Left colon (tissue), 2 donors: Measurements from ENCODE around the gene TMCO4. TPM values are rescaled to one million over a fixed set of nuclear protein-coding genes. Genes with fewer than 3 reads are reported as not detected.

Source experiments
- ATAC-seq: fragments of 200-7000 bp; cut with Tn5 transposase; one replicate; pipeline ENCODE4 v1.9.1; 2020; ENCODE audit warnings: mild to moderate bottlenecking, moderate library complexity
- DNase-seq, 2 donors: peaks; one replicate each; pipeline ENCODE4 v3.0.0-alpha.2; 2020
- intact Hi-C, 2 donors: fragments of 100-400 bp; cut with DNase I in 1 of 2; cut with micrococcal nuclease in 1 of 2; formaldehyde crosslinking; loops; one replicate each; pipeline versions ENCODE4 v1.11.2 to v1.14.0; 2022; cut with DNase I, micrococcal nuclease
- total RNA-seq, 2 donors: library from RNA; stranded (reverse); fragmentation: NEBNext Ultra II Directional; extraction: Animal tissue kit (Norgen Biotek cat#: 25700); gene quantifications; one replicate each; pipeline ENCODE4 v1.2.1, GENCODE V29; 2021
- donor health status: DM: no; HTN: no; CAD: no.
- donor health status: DM: yes; HTN: yes; CAD: no.

TMCO4 gene
- total RNA-seq, 2 donors from 2014 or later: 28.9 to 31.1 TPM

DNA sequence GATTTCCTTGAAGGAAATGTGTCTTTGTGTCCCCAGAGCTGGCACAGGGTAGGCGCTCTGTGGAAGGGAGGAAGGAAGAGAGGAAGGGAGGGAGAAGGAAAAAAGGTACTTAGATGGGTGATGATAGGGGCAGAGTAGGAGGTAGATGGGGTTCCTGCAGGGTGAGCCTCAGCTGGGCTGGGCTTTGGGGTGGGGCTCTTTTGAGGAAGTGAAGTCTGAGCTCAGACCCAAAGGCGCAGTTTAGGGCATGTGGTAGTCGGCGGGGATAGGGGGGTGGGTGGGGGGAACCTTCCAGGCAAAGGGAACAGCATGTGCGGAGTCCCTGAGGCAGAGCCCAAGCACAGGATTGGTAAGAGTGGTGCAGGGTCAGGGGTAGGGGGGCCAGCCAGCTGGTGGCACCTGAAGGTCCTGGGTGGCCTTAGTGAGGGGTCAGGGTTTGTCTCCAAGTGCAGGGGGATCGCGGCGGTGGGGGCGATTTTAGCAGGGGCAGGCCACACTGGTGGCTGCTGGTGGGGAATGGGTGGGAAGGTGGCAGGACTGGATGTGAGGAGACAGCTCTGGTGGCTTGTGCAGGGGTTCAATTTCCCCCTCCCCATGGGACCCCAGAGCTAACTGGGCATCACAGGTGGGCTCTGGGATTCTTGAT lies 143.5 kb downstream of the TMCO4 start:
- intact Hi-C loops: no loop called here
- DNase-seq: no peak
- no peak for ATAC-seq

DNA sequence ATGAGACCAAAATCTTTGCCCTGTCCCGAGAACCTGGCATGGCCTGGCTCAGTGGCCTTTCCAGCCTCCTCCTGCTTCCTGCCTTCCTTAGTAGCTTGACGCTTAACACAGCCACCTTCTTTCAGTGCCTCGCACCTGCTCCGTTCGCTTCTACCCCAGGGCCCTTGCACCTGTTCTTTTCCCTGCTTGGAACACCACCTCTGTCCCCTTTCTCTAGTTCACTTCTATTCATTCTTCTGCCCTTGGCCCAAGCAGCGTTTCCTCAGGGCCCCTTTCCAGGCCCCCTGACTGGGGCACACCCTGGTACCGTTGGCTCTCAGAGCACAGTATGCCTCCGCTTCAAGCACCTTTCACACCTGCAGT lies 144.0 kb downstream of the TMCO4 start:
- intact Hi-C loops: no loop called here
- DNase-seq: no peak
- no peak for ATAC-seq

DNA sequence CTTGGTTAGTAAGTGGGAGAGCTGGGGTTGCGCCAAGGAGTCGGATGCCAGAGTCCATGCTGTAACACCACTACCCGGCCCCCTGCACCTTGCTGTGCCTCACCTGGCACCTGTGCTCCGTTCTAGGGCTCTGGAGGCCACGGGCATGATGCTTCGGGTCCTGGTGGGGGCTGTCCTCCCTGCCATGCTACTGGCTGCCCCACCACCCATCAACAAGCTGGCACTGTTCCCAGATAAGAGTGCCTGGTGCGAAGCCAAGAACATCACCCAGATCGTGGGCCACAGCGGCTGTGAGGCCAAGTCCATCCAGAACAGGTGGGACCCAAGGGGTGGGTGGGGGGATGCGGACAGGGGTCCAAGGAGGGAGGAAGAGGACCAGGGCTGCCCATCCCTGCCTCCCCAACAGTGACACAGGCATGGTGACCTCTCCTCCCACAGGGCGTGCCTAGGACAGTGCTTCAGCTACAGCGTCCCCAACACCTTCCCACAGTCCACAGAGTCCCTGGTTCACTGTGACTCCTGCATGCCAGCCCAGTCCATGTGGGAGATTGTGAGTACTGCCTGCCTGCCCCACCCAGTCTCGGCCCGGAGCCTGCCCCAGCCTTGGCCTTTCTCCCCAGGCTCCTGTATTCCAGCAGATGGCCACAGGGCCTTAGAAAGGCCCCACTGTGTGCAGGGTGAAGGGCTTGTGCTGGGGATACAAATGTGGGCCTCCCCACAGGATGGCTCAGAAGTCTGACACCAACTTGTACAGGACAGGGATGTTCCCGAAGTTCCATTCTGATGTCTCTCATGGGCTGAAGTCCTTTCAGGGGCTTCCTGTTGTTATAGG lies 144.6 kb downstream of the TMCO4 start:
- no peak for DNase-seq
- intact Hi-C loops: loop anchor here (5.0 kb wide), 2 partner anchors 308 to 313 kb away; no protein-coding TSS in a partner anchor
- no peak for ATAC-seq

DNA sequence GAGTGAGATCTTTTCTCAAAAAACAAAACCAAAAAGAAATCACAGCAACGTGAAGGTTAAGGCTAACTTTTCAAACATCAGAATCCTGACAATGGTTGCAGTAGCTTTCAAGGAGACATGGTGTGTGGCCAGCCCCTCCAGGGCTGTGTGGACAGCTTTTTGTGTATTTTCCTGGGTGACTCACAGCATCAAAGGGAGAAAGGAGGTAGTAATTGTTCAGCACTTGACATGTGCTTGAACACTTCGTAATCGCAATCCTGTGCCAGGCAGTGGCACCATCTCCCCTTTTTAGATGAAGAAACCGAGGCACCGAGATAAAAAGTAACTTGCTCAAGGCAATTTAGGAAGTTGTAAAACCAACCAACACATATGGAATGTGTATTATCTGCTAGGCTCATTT lies 145.3 kb downstream of the TMCO4 start:
- intact Hi-C loops: loop anchor here (5.0 kb wide), 2 partner anchors 307 to 312 kb away; no protein-coding TSS in a partner anchor
- ATAC-seq: no peak
- DNase-seq: no peak

DNA sequence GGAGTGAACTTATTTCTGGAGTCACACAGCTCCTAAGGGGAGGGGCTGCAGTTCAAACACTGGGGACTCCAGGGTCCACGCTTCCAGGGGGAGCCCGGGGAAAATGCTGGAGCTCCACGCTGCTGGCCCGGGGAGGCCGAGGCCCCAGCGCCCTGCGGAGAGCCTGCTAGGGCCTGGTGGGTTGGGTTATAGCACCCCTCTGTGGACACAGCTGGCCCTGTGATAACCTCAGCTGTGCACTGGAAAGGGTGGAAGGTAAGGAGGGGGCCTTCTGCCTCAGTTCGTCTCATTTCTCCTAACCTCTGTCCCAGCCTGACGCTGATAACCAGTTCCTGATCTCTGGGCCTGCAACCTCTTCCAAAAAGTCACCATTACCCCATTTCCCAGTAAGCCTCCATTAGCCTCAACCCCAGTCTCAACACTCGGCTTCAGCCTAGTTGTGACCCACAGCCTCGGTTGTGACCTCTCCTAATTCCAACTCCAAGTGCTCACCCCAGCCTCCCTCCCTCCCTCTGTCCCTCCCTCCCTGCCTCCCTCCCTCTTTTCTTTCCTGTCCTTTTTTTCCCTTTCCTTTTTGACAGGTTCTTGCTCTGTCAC lies 148.5 kb downstream of the TMCO4 start:
- ATAC-seq: no peak
- peak in 1 of 2 donors; percentile 55 for DNase-seq
- intact Hi-C loops: loop anchor here (5.0 kb wide), 2 partner anchors 304 to 309 kb away; no protein-coding TSS in a partner anchor

DNA sequence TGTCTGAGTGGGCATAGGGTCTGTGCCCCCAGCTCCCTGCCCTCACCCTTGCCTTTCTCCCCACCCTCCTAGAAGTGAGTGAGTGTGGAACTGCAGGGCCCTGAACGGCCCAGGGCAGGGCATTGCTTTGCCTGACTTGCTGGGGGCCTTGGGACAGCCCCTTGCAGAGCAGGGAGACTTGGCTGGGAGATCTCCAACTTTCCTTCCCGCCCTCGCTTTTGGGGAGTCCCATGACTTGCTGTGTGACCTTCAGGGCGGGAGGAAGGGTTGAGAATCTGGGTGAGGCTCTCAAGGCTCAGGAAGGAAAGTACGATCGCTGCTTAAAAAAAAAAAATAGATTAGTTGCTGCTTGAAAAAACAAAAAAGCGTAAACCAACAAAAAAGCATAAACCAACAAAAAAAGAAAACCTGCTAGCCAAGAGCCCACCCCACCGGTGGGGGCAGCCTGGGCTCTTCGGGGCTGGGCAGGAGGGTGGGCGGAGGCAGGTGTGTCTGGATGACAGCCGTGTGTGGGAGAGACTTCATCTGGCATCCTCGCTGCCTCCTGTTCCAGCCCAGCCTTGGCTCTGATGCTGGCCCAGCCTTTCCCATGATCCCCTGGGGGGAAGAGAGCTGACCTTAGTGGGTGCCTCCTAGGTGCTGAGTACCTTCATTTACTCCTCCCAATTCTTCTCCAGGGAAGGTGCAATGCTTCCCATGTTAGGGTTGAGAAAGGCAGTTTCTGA lies 149.1 kb downstream of the TMCO4 start:
- intact Hi-C loops: loop anchor here (5.0 kb wide), 2 partner anchors 303 to 308 kb away; no protein-coding TSS in a partner anchor
- no peak for ATAC-seq
- no peak for DNase-seq

DNA sequence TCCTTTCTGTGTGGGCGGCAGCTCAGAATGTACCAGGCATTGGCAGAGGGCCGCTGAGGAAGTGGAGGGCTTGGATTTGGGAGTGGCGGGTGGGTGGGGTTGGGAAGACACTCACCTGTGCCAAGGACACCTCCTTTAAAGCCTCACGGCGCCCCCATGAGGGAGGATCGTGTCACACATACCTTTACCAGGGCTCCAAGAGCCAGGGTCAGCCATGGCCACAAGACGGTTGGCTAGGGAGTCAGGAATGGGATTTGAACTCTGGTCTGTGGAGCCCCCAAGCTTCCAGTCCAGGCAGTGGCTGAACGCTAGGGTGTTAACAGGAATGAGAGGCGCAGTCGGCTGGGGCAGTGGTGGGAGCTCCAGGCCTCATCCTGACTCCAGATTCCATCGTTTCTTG lies 151.0 kb downstream of the TMCO4 start:
- DNase-seq (peak; percentile 85 to 91), ATAC-seq (peak; percentile 37)
- intact Hi-C loops: loop anchor here in 1 of 2 donors (5.0 kb wide), 1 partner anchor 166 kb away; no protein-coding TSS in a partner anchor

DNA sequence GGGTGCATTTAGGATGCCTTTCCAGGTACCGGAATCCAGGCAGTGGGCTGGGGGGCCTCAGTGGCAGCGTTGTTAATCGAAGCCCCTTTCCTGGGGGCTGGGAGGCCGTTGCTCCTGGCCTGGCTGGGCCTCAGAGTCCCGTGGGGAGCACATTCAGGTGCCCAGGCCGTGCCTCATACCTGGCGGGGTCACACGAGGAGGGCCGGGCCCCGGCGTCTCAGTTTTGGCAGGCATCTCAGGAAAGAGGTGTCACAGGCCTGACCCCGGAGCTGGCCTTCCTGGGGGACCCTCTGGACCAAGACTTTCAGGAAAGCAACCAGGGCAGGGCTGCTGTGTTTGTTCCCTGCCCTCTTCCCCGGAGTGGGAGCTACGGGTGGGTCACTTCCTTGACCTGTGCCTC lies 151.5 kb downstream of the TMCO4 start:
- intact Hi-C loops: loop anchor here in 1 of 2 donors (5.0 kb wide), 1 partner anchor 166 kb away; no protein-coding TSS in a partner anchor
- ATAC-seq: no peak
- no peak for DNase-seq

DNA sequence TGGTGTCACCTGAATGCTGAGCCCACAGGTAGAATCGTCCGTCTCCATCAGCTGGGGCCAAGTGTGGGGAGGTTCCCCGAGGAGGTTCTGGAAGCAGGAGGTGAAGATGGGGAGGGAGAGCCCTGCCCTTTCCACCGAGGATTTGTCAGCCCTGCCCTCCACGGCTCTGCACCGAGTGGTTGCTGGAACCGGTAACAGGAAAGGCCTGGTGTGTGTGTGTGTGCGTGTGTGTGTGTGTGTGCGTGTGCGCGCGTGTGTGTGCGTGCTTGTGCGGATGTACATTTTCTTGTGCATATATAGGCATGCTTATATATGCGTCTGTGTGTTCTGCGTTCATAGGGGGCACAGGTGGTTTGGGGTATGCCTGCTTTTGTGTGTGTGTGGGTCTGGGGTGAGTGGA lies 152.1 kb downstream of the TMCO4 start:
- ATAC-seq: peak; percentile 15
- peak; percentile 67 to 76 for DNase-seq
- intact Hi-C loops: loop anchor here in 1 of 2 donors (5.0 kb wide), 1 partner anchor 165 kb away; no protein-coding TSS in a partner anchor

DNA sequence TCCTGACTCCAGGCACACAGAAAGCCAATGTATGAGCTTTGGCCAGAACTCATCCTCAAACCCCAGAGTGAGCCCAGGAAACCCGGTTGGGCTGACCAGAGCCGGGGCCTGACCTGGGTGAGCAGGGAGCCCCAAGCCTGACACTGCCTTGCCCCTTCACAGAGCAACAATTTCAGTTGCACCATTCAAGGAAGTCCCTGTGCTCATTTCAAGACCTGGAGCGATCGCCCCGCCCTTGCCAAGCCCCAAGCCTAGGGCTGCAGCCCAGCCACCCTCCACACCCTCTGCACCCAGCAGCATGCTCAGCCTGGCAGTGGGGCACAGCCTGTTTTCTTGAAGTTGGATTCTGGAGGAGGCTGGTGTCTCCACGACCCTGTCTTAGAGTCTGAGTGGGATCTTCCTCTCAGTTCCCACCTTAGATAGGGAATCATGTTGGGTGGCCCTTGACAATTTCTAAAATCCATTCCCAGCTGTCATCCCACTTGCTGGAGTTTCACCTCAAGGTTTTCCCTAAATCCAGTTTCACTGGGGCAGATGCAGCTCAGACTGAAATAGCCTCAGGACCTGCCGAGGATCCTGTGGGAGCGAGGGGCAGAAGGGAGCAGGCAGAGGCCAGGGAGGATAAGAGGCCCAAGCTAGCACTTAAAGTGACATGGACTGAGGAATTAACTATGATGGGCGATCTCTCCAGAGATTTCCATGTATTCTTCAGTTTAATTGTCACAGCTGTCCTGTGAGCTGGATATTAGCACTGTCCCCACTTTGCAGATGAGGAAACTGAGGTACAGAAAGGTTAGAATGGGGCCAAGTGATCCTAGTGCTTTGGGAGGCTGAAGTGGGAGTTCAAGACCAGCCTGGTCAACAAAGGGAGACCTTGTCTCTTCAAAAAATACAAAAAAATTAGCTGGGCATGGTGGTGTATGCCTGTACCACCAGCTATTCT lies 153.1 kb downstream of the TMCO4 start:
- DNase-seq (peak; percentile 91), ATAC-seq (peak; percentile 64)
- intact Hi-C loops: loop anchor here in 1 of 2 donors (5.0 kb wide), 1 partner anchor 164 kb away; no protein-coding TSS in a partner anchor

DNA sequence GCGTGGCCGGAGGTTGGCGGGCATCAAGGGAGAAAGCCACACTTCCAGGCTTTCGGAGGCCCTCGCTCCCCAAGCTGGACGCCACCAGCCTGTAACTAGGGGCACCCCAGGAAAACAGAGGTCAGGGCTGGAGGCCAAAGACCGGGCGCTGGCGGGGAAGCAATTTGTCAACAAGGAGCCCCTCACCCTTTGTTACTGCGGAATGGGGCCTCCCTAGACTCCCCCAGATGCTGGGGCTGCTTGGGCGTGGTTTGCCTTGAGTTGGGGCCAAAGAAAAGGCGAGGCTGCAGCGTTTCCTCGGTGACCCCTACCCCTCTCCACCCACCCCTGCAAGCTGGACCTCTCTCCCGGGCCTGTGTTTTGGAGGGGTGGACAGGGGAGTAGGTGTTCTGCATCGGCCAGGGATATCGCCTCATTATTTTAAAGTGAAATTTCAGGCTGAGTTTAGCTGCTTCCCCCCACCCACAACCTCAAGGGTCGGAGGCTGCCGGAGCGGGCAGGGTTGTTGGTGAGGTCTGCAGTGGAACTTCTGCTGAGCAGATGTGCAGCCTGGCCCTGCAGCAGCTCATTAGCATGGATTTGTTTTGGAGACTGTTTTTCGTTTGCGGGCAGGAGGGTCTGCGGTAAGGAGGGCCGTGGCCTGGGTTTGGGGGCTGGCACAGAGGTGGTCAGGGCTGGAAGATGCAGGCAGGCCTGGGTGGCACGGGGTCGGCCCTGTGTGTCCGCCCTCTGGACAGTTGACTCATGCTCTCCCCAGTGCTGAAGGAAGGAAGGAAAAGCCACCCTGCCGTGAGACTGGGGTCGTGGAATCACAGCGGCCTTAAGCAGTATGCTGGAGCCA lies 154.1 kb downstream of the TMCO4 start:
- intact Hi-C loops: loop anchor here in 1 of 2 donors (5.0 kb wide), 1 partner anchor 163 kb away; no protein-coding TSS in a partner anchor
- ATAC-seq (peak; percentile 12), DNase-seq (peak in 1 of 2 donors; percentile 52)

DNA sequence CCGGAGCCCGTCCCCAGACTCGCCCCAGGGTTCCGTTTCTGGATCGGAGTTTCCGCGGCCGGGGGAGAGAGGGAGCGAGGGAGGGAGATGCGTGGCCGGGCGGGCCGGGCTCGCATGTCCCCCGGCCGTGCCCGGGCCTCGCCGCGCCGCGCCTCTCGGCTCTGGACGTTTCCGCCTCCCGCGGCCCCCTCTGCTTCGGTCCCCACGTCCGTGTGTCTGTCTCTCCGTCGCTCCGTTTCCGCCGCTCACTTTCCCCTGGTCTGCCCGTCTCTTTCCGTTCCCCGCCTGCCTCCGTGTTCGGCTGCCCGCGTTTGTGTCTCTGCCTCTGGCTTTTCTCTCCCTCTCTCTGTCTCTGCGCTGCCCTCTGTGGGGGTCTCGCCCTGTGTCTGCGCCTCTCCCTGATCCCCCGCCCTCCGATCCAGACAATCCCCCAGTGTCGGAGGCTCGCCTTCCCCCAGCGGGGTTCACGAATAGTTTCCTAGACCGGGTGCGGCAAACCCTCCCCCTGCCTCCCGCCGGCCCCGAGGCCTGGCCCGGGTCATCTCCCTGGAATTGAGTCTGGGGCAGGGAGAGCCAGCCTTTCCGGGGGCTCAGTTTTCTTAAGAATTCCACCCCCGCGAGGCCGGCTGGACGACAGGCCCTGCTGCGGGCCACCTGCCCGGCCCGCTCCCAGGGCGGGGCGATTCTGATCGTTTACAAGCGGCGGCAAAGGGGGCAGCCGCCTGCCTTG lies 154.9 kb downstream of the TMCO4 start:
- intact Hi-C loops: loop anchor here in 1 of 2 donors (5.0 kb wide), 1 partner anchor 163 kb away; no protein-coding TSS in a partner anchor
- peak; percentile 29 for ATAC-seq
- peak in 1 of 2 donors; percentile 71 for DNase-seq

DNA sequence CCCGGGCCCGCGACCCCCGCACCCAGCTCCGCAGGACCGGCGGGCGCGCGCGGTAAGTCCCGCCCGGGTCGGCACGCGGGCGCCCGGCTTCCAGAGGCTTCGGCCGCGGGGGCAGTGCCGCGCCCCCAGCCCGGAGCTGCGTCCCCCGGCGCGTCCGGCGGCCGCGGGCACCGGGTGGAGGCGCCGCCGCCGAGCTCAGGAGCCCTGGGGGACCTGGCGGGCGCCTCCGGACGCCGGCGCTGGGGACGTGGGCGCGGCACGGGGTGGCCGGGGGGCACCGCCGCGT lies 155.4 kb downstream of the TMCO4 start:
- ATAC-seq (no peak), DNase-seq (no peak)
- intact Hi-C loops: no loop called here

DNA sequence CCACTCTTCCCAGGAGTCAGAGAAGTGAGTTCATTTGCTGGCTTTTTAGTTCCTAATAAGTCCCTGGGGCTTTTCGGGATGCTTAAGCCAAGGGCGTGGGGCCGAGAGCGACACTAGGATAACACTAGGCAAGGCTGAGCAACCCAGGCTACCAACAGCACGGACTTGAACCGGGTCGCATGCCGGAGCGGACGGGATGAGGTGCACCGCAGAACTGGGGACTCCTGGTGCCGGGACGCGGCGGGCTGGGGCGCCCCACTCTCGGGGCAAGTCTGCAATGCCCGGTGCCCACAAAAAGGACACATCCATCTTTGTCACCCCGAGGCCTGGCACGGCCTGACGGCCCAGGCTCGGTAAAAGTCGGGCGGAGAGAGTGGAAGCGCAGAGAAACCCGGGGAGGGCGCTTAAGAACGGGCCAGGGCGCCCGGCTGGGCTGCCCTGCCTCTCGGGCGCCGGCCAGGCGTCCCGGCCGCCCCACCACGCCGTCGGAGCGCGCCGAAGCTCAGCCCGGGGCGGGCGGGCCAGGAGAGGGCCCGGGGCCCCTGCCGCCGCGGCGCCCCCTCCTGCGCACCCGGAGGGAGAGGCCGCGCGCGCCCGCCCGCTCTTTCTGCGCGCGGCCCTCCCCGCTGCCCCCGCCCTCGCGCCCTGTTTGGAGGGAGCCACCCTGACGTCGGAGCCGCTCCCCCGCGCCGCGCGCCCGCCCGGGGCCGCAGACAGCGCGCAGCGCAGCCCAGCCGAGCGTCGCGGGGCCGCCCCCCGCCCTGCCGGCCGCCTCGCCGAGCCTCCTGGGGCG lies 155.9 kb downstream of the TMCO4 start, which contains the start of gene NBL1:
TSS of gene NBL1 (plus strand) at position 710 of the 793 bp plus-strand sequence. CDS start 10,720 bp downstream, outside the sequence.
- DNase-seq (peak; percentile 79 to 86), ATAC-seq (peak; percentile 35)
- intact Hi-C loops: no loop called here

DNA sequence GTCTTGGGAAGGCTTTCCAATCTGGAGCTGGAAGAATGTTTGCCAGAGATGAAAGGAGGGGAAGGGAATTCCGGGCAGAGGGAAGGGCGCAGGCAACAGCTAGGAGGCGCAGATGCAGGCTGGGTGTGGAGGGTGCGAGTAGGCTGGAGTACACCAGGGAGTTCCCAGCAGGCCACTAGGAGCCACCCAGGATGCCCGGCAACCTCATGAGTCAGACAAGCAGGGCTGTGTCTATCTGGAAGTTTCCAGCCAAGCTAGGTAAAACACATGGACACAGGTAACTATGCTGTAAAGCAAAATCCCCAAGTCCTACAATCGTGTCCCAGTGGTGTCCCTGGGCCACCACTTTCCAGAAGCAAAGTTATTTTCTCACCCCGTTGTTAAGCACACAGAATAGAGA lies 156.6 kb downstream of the TMCO4 start:
- intact Hi-C loops: no loop called here
- DNase-seq: peak; percentile 82 to 93
- peak; percentile 55 for ATAC-seq
